GM12801 (cell line): ENCODE measurements around the gene HNRNPAB.

Source experiments
- TF ChIP-seq, protein P1 (sequence below): IDR thresholded peaks from one replicate; pipeline ENCODE4 v1.5.1; 2011; ENCODE audit warnings: control low read depth; ENCODE audit not compliant: insufficient read length; ENCODE audit errors: extremely low read depth

HNRNPAB gene

DNA sequence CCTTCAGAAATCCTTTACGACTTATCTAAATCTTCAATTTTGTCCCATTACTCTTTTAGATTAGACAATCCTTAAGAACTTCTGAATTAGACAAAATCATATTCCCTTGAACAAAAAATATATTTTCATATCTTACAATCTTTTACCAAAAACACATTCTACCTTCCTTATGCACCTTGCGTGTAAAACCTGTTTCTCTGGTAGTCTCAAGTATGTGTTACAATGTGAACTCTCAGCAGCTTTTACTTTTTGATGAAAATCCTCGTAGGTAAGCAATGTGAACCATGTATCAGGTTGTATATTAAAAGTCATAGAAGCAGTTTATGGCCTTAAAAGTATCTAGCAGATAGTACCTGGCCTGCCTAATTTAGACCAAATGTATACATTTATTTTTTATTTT, 29.9 kb upstream of the HNRNPAB start:
- TF ChIP-seq, protein P1, sequence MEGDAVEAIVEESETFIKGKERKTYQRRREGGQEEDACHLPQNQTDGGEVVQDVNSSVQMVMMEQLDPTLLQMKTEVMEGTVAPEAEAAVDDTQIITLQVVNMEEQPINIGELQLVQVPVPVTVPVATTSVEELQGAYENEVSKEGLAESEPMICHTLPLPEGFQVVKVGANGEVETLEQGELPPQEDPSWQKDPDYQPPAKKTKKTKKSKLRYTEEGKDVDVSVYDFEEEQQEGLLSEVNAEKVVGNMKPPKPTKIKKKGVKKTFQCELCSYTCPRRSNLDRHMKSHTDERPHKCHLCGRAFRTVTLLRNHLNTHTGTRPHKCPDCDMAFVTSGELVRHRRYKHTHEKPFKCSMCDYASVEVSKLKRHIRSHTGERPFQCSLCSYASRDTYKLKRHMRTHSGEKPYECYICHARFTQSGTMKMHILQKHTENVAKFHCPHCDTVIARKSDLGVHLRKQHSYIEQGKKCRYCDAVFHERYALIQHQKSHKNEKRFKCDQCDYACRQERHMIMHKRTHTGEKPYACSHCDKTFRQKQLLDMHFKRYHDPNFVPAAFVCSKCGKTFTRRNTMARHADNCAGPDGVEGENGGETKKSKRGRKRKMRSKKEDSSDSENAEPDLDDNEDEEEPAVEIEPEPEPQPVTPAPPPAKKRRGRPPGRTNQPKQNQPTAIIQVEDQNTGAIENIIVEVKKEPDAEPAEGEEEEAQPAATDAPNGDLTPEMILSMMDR: no peak

DNA sequence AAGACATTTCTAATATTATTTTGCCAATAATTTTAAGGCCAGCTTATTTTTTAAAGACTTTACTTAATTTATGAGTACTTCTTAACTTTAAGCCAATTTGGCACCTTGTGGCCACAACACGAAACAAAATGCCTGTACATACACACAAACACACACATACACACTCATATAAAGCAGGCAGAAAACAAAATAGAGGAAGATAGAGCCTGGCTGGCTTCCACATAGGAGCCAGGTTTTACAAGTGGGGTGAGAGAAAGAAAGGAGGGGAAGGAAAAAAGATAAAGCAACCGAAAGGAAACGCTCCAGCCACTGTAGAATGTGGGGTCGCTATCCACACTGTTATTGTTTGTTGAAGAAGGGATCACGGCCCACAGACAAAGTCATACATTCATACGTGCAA, 27.5 kb upstream of the HNRNPAB start:
- TF ChIP-seq, protein P1: no peak

DNA sequence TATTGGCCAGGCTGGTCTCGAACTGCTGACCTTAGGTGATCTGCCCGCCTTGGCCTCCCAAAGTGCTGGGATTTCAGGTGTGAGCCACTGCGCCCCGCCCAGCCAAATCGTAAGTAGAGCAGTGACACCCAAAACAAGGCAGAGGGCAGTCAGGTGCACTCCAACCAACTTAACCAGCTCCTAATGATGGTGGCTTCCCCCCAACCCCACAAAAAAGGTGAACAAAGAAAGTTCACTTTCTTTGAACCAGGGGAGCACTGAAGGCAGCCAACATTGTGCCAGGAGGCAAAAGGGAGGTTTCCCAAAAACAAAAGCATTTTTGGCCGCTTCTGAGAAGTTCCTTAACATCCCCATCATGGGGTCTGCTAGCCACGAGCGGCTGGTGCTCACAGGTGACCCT, 26.8 kb upstream of the HNRNPAB start:
- TF ChIP-seq, protein P1: no peak

DNA sequence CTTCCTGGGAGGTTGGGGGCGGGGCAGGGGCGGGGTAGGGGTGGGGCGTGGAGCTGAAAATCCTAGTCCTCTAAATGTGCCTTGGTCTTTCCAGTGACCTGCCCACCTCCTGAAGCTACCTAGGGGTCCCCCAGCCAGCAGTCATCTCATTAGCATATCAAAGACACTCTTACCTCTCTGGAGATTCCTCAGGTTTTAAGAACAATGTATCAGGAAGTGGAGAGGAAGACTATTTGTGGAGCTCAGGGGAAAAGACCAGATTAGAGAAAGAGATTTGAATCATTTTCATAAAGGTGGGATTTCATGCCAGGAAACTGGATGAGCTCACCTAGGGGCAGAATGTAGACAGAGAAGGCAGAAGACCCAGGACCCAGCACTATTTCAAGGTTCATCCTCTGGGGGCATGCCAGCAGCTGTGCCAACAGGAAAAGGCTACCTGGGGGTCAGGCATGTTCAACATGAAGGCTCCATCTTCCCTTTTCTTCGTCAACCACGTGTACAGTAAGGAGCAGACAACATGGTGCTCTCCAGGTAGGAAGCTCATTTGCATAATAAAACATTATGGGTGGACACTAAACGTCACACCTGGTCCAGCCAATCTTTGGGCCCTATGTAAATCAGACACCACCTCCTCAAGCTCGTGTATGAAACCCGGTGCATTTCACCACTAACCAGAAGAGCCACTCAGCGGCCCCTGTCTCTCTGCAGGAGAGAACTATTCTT, 24.0 kb upstream of the HNRNPAB start:
- TF ChIP-seq, protein P1: no peak

DNA sequence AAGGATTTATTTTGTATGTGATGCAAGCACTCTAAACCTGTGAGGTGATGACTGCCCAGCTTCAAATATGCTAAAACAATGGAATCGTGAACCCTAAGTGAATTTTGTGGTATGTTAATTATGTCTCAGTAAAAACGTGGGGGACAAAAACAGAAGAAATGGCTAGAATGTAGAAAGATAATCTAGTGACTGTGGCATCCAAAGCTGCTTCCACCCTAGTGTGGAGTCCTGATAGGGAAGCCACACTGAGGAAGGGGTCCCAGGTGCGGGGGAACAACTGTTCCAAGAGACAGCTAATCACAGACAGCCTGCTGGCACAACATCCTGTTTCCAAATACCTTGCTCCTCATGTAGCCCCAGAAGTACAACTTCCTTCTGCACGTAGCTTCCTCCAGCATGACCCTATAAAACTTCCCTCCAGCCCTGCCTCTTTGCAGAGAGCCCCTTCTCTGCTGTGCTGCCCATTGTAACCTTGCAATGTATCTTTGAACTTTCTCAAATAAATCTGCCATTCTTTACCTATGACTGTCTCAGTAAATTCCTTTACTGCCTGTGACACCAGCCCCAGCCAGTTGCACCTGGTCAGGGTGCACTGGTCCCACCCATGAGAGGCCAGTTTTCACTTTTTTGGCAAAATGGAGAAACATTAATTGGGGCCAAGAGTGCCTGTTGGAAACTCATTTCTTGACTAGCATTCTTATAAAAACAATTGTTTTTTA, 22.0 kb upstream of the HNRNPAB start:
- TF ChIP-seq, protein P1: no peak

DNA sequence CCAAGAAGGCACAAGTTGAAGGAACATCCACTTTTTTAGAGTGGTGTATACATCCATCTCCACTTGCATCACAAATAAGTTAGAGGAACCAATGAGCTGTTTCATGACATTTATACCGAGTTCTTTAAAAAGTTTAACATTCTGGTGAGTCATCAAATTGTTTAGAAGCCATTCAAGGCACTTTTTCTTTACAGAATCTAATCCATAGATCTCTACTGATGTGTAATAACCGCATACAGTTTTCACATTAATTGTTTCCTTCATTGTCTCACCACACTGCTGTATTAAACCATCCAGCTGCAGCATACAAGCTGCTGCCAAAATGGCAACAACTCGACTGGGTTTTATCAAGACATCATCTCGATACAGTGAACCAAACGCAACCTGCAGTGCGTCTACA, 17.9 kb upstream of the HNRNPAB start:
- TF ChIP-seq, protein P1: no peak

DNA sequence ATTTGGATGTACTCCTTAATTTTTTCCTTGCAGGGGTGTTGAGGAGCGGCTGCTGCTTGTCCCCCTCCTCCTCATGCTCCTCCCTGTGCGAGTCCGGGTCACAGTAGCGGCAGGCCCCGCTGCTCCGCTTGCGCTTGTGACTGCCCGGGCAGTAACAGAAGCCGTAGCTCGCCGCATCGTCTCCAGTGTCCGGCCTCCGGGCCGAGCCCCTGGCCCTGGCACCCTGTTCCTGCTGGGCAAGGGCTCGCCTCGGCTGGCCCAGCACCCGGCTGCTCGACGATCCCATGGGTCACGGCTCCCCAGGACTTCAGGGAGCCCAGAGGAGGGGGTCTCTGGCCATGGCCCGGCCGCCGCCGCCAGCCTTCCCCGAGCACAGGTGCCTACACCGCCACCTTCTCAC, 17.3 kb upstream of the HNRNPAB start, which contains the start of gene GMCL2:
Gene GMCL2, minus strand, starts transcription at position 358 of the 400 bp plus-strand sequence. Its CDS starts 72 bp downstream, at position 286.
- TF ChIP-seq, protein P1: no peak
